NCI-H1048 (cell line): ENCODE measurements around the gene SCAF4.
"Not testable (repeated sequence)": the region's sequence is repeated elsewhere in the genome, so short reads cannot be mapped to it uniquely, and the experiment has no call there.

Experiments used
- DNase-seq: peaks from one replicate; lab custom pipeline; 2025; lab: John Stamatoyannopoulos, UW

Gene SCAF4

GRCh38 chr21:31731857-31732596 lies at the start of gene SCAF4:
TSS of gene SCAF4 (minus strand) at chr21:31732118. CDS start at chr21:31731692, 426 bp downstream.
- peak; percentile 84 for DNase-seq

DNA sequence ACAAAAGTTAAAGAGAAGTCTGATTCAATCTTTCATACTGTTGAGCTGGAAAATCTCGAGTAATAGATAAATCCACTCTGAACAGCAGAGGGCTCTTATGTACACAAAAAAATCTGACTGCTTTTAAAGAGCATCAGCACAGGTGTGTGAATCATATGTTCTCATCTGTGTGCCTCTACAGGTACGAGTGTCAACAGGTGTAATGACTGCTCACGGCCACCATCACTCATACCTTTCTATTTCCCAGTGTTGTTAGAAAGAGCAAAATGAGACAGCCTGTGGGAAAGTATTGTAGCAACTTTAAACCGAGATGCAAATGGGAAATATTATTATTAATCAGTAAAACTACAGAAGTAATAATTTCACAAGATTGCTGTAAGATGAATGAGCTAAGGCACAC lies 49.0 kb upstream of the SCAF4 start:
- no peak for DNase-seq

DNA sequence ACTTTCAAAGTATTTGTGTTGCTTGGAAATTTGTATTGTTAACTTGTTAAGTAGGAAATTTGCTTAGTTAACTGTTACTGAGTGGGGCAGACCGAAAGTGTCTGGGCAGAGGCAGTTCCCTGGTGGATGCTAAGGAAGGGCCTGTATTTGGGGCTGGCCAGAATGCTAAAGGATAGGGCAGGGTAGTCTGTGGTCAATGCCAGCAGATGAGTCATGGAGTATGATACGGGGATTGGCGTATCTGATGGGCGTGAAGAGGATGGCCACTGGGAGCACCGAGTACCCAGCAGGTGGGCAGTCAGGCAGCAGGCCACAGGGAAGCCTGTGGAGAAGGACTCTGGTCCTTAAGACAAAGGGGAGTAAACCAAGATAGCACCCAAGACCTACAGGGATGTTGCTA lies 46.6 kb upstream of the SCAF4 start:
- no peak for DNase-seq

GRCh38 chr21:31777857-31778256 lies 45.9 kb upstream of the SCAF4 start:
- no peak for DNase-seq

GRCh38 chr21:31774031-31774430 lies 42.1 kb upstream of the SCAF4 start:
- no peak for DNase-seq

- no peak for DNase-seq
Measured at GRCh38 chr21:31772674-31773555, 41.0 kb upstream of the SCAF4 start.

GRCh38 chr21:31771685-31772084 lies 39.8 kb upstream of the SCAF4 start:
- no peak for DNase-seq

- DNase-seq: no peak
Measured at GRCh38 chr21:31768710-31769109, 36.8 kb upstream of the SCAF4 start.

DNA sequence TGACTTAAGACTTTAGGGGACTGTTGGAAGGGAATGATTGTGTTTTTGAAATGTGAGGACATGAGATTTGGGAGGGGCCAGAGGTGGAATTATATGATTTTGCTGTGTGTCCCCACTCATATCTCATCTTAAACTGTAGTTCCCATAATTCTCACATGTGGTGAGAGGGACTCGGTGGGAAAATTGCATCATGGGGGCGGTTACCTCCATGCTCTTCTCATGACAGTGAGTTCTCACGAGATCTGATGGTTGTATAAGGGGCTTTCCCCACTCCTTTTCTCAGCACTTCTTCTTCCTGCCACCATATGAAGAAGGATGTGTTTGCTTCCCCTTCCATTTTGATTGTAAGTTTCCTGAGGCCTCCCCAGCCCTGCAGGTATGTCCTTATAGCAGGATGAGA lies 35.0 kb upstream of the SCAF4 start:
- DNase-seq: no peak

DNA sequence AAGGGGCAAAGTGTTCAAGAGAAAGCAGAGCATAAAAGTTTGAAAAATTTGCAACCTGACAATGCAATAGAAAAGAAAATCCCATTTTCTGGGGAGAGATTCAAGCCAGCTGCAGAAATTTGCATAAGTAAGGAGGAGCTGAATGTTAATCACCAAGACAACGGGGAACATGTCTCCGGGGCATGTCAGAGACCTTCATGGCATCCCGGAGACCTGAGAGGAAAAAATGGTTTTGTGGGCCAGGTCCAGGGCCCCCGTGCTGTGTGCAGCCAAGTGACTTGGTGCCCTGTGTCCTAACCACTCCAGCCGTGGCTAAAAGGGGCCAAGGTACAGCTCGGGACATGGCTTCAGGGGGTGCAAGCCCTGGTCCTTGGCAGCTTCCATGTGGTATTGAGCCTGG lies 33.9 kb upstream of the SCAF4 start:
- not testable (repeated sequence) for DNase-seq

GRCh38 chr21:31760931-31761330 lies 29.0 kb upstream of the SCAF4 start:
- no peak for DNase-seq

- no peak for DNase-seq
Measured at GRCh38 chr21:31756787-31757186, 24.9 kb upstream of the SCAF4 start.

DNA sequence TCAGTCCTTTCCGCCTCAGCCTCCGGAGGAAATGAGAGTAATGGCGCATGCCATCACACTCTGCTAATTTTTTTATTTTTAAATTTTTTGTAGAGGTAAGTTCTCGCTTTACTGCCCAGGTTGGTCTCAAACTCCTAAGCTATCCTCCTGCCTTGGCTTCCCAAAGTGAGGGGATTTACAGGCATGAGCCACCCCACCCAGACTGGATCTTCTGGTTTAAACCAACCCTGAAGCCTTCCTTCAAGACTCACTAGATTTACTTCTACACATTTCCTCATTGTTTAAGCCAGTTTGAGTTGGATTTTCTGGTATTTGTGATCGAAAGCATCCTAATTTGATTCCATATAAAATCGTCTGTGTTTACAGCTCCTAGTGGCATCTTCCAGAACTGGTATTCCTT lies 23.1 kb upstream of the SCAF4 start:
- DNase-seq: no peak

DNA sequence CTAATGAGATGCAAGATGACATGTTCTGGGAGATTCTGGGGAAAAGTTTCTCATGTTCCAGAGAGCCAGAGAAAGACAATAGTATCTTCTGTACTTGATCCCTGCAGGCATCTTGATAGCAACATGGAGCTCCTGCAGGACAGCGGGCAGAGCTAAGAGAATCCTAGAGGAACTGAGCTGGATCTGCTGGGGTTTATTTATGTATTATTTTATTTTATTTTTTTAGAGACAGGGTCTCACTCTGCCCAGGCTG lies 22.7 kb upstream of the SCAF4 start:
- no peak for DNase-seq

GRCh38 chr21:31753949-31754707 lies 22.2 kb upstream of the SCAF4 start:
- no peak for DNase-seq

- no peak for DNase-seq
Measured at GRCh38 chr21:31752967-31753366, 21.0 kb upstream of the SCAF4 start.

DNA sequence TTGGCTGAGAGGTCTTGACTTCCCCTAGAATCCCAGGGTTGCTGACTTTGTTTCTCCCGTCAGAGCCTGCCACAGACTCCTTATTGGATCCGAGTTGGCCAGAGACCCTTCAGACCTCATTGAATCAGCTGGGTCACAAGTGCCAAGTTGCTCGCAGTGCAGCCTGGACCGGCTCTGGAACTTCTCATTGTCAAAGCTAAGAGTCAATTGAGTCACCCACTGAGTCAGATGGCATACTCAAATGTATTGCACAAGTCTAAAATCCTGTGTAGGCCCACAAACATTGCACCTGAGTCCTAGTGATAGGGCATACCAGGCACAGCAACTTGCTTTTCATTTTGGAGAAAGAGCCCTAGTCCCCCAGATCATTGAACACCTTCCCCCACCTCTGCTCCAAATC lies 20.4 kb upstream of the SCAF4 start:
- no peak for DNase-seq

DNA sequence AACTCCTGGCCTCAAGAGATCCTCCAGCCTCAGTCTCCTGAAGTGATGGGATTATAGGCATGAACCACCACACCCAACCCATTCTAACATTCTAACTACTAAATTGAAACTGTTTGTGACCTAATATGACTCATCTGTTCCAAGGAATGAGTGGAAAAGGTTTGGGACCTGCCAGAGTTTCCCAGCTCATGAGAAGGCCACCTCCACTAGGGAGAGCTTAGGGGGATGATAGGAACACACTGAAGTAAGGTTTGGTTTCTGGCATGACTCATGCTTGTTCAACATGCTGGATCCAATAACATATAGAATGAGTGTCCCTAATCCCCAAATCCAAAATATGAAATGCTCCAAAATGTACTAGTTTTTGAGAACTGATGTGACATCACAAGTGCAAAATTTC lies 18.9 kb upstream of the SCAF4 start:
- DNase-seq: no peak

GRCh38 chr21:31744182-31744800 lies 12.4 kb upstream of the SCAF4 start:
- DNase-seq: no peak

GRCh38 chr21:31743712-31744111 lies 11.8 kb upstream of the SCAF4 start:
- DNase-seq: no peak

DNA sequence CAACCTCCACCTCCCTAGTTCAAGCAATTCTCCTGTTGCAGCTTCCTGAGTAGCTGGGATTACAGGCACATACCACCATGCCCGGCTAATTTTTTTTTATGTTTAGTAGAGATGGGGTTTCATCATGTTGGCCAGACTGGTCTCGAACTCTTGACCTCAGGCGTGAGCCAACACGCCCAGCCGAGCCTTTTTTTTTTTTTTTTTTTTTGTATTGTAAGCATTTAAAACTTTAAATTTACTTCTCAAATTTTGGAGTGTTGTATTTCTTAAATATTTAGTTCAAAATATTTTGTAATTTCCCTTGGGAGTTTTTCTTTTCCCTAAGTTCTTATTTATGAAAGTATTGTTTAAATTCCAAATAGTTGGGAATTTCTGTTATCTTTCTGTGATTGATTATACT lies 9.2 kb upstream of the SCAF4 start:
- no peak for DNase-seq

DNA sequence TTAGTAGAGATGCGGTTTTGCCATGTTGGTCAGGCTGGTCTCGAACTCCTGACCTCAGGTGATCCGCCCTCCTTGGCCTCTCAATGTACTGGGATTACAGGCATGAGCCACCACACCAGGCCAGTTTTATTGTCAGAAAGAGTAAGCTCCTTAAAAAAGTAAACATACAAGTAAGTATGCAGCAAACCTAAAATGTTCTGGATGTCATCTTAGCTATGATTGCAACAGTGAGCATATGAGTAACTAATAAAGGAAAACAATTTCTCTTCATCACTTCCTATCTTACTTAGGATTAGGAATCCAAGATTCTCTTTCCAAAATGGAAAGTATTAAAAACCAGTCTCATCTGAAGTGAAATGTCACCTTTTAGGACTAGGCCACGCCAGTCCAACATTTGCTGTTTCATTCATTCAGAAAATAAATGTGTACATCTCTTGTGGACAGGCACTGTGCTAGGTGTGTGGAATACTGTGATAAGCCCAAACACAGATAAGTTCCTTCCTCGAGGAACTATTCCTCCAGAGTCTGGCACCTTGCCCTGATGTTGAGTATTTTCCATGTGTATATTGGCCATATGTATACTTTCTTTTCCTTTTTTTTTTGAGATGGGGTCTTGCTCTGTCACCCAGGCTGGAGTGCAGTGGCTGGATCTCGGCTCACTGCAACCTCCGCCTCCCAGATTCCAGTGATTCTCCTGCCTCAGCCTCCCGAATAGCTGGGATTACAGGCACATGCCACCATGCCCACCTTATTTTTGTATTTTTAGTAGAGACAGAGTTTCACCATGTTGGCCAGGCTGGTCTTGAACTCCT lies 5.9 kb upstream of the SCAF4 start:
- DNase-seq: not testable (repeated sequence)
